B cell (primary cell): ENCODE results near the gene DAPK3. TPM values are rescaled to one million over a fixed set of nuclear protein-coding genes. Genes with fewer than 3 reads are reported as not detected.
A peak's percentile ranks its signal among the peaks of the same experiment; 100 is the strongest.

Source experiments
- ATAC-seq: fragments of 200-7000 bp; cut with Tn5 transposase; one replicate; pipeline ENCODE4 v1.10.0; 2021; ENCODE audit warnings: low read depth, mild to moderate bottlenecking, moderate number of reproducible peaks, moderate library complexity
- CTCF ChIA-PET: fragments of 350-600 bp; sonication (Branson Sonifier 250); formaldehyde crosslinking; loops from one replicate; lab custom pipeline; 2021; ENCODE audit warnings: antibody characterized with exemption, inconsistent platforms; lab: Charles Lee
- POLR2A ChIA-PET: fragments of 350-600 bp; sonication (Branson Sonifier 250); formaldehyde crosslinking; loops from one replicate; lab custom pipeline; 2021; ENCODE audit warnings: antibody characterized with exemption; lab: Charles Lee
- DNase-seq: peaks from one replicate; pipeline ENCODE4 v3.0.0; 2013
- H2AFZ ChIP-seq: 2 replicates; pipeline ENCODE4 v1.6.1; 2012; ENCODE audit warnings: mild to moderate bottlenecking, low read depth, low read length; ENCODE audit not compliant: insufficient read depth, poor library complexity, severe bottlenecking
- H3K27ac ChIP-seq, 2 donors: 1 replicate in 1 of 2; 2 replicates in 1 of 2; pipeline ENCODE4 v1.5.1; 2012 to 2013; ENCODE audit warnings: low read length in 2 of 2, mild to moderate bottlenecking in 2 of 2, moderate library complexity in 1 of 2
- H3K27me3 ChIP-seq, 4 experiments: fragments of 200-600 bp in 1 of 4; sonication (generic) in 1 of 4; replicated peaks in 1 of 4; 1 replicate in 2 of 4; 2 replicates in 2 of 4; pipeline versions ENCODE4 v1.6.1 to v1.7.0; 2013 to 2016; ENCODE audit warnings: low read length in 3 of 4, mild to moderate bottlenecking in 2 of 4, mixed read lengths in 1 of 4, moderate library complexity in 1 of 4; ENCODE audit not compliant: insufficient read depth in 4 of 4, control insufficient read depth in 3 of 4; ENCODE audit errors: control extremely low read depth in 1 of 4
- H3K36me3 ChIP-seq, 2 experiments: replicated peaks in 1 of 2; 1 replicate in 1 of 2; 2 replicates in 1 of 2; pipeline versions ENCODE4 v1.6.1 to v1.7.1; 2013; ENCODE audit warnings: low read length in 1 of 2; ENCODE audit not compliant: insufficient read depth in 2 of 2, control insufficient read depth in 1 of 2; ENCODE audit errors: control extremely low read depth in 1 of 2, extremely low read depth in 1 of 2
- H3K4me1 ChIP-seq, 2 donors: fragments of 200-600 bp in 1 of 2; sonication (generic) in 1 of 2; 1 replicate in 1 of 2; 2 replicates in 1 of 2; pipeline versions ENCODE4 v1.5.1 to v1.6.1; 2013 to 2017; ENCODE audit warnings: low read length in 2 of 2; ENCODE audit not compliant: control insufficient read depth in 2 of 2, insufficient read depth in 2 of 2
- H3K4me2 ChIP-seq: replicated peaks from 2 replicates; pipeline ENCODE3; 2012; ENCODE audit warnings: mild to moderate bottlenecking, low read depth, low read length; ENCODE audit not compliant: poor library complexity, severe bottlenecking
- H3K4me3 ChIP-seq, 5 experiments: fragments of 200-600 bp in 1 of 5; sonication (generic) in 1 of 5; 1 replicate in 3 of 5; 2 replicates in 2 of 5; pipeline versions ENCODE4 v1.5.1 to v1.7.0; 2011 to 2016; ENCODE audit warnings: low read length in 4 of 5, mild to moderate bottlenecking in 4 of 5, low read depth in 2 of 5, control low read depth in 1 of 5, moderate library complexity in 1 of 5; ENCODE audit not compliant: insufficient read depth in 1 of 5; ENCODE audit errors: control extremely low read depth in 1 of 5, extremely low read depth in 1 of 5
- H3K79me2 ChIP-seq: fragments of 200-600 bp; sonication (generic); one replicate; pipeline ENCODE4 v1.6.0; 2016; ENCODE audit warnings: low read length; ENCODE audit not compliant: control insufficient read depth, insufficient read depth
- H3K9ac ChIP-seq: fragments of 200-600 bp; sonication (generic); 2 replicates; pipeline ENCODE4 v1.6.1; 2017; ENCODE audit warnings: mild to moderate bottlenecking, low read length, moderate library complexity
- H3K9me3 ChIP-seq, 3 donors: one replicate each; pipeline versions ENCODE4 v1.6.1 to v1.7.1; 2013; ENCODE audit warnings: low read length in 2 of 3; ENCODE audit not compliant: control insufficient read depth in 2 of 3, insufficient read depth in 1 of 3; ENCODE audit errors: control extremely low read depth in 1 of 3
- H4K20me1 ChIP-seq: 2 replicates; pipeline ENCODE4 v1.6.0; 2012; ENCODE audit warnings: mild to moderate bottlenecking, low read length; ENCODE audit not compliant: insufficient read depth, control insufficient read depth, poor library complexity, severe bottlenecking
- H3K27ac Mint-ChIP-seq: one replicate; pipeline ENCODE4 v1.8.0; 2021; ENCODE audit warnings: mixed read lengths
- H3K27me3 Mint-ChIP-seq: one replicate; pipeline ENCODE4 v1.8.0; 2021; ENCODE audit warnings: mixed read lengths
- H3K4me1 Mint-ChIP-seq: one replicate; pipeline ENCODE4 v1.8.0; 2021; ENCODE audit warnings: mixed read lengths
- H3K4me3 Mint-ChIP-seq: one replicate; pipeline ENCODE4 v1.8.0; 2021; ENCODE audit warnings: mixed read lengths
- H3K9me3 Mint-ChIP-seq: one replicate; pipeline ENCODE4 v1.8.0; 2022; ENCODE audit warnings: mixed read lengths; ENCODE audit not compliant: insufficient read depth
- CTCF ChIP-seq: fragments of 200-600 bp; IDR thresholded peaks from one replicate; pipeline ENCODE4 v1.8.0; 2022; ENCODE audit warnings: antibody characterized with exemption, mild to moderate bottlenecking
- EZH2 ChIP-seq: IDR thresholded peaks from 2 replicates; pipeline ENCODE4 v1.6.1; 2012; ENCODE audit warnings: borderline replicate concordance, low read depth, mild to moderate bottlenecking, moderate library complexity, low read length; ENCODE audit not compliant: insufficient read depth, poor library complexity, severe bottlenecking
- WGBS: methylation state at CpG from one replicate; pipeline ENCODE4 v1.1.5; 2013; ENCODE audit warnings: missing lambda C conversion rate; ENCODE audit not compliant: insufficient coverage; 5-methylcytosine and 5-hydroxymethylcytosine counted together
- intact Hi-C: fragments of 100-400 bp; cut with micrococcal nuclease; formaldehyde crosslinking; loops from one replicate; pipeline ENCODE4 v1.10.0; 2022
- polyA plus RNA-seq: library from polyadenylated mRNA; depleted of rRNA; stranded (reverse); fragments of >200 nt; gene quantifications from 2 replicates; pipeline ENCODE4 v1.2.3, GENCODE V29; 2012
- total RNA-seq, 2 donors: library from RNA; stranded (reverse); fragments of 120-200 nt in 1 of 2; gene quantifications; 1 replicate in 1 of 2; 2 replicates in 1 of 2; pipeline versions ENCODE4 v1.2.3 to v1.2.4, GENCODE V29; 2013 to 2022

DAPK3 gene
- total and polyA plus RNA-seq, 2 donors (not counting 1 experiment from before 2014, with no cell fraction given): 32.6 to 47.4 TPM

DNA sequence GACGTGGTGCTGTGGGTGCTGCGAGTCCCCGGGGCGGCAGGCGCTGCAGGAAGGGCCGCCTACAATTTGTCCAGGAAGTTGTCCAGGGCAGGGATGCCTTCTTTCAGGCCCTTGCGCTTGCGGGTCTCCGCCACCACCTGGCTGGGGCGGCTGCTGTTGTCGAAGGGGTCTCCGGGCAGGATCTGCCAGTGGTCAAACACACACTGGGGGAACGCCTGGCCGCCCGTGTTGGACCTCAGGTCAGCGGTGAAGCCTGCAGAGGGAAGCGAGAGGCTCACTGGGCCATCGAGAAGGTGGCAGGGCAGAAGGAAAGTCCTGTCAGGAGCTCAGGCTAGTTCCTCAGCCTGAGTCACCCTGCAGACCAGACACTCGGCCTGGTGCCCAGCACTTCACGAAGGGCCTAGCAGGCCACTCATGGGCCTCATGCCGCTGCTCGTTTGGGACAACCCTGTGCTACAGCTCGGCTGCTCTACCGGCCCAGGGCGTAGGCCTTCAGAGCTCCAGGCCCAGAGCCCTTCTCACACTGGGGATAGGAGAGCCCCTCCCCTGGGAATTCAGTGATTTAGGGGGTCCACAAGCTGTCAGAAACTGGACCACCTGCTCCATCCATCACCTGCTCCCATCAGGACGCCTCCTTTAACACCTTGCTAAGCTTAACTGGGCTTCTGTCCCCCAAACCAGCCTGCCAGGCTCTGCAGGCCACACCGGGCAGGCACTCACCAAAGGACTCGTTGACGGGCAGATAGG, 5.8 kb upstream of the DAPK3 start:
- H3K27me3 Mint-ChIP-seq: no peaks in the 10 kb centered on the region
- Histone ChIP-seq H2AFZ (no peak overlapping the region), H3K4me2 (no peak overlapping the region), H3K9ac (no peak overlapping the region), H3K36me3 (peaks cover 3 to 64% of the 10 kb centered on the region in 2 experiments), H3K79me2 (peaks cover 7% of the 10 kb centered on the region), H3K9me3 (peaks cover 0 to 4% (median 0%) of the 10 kb centered on the region in 3 donors), H3K4me1 (no peaks in the 10 kb centered on the region), H4K20me1 (peaks cover 68% of the 10 kb centered on the region), H3K27ac (no peak overlapping the region), H3K4me3 (no peak overlapping the region), H3K27me3 (no peaks in the 10 kb centered on the region)
- WGBS: 94% methylated on average over 29 of the region's 29 CpGs
- no peak overlapping the region for H3K4me3 Mint-ChIP-seq
- DNase-seq (peak; percentile 45), ATAC-seq (no peak)
- TF ChIP-seq CTCF (no peak), EZH2 (no peak)
- H3K9me3 Mint-ChIP-seq: no peaks in the 10 kb centered on the region
- CTCF ChIA-PET: no interaction called here
- no peak overlapping the region for H3K27ac Mint-ChIP-seq
- intact Hi-C loops: no loop called here
- H3K4me1 Mint-ChIP-seq: peaks cover 4% of the 10 kb centered on the region
- POLR2A ChIA-PET: no interaction called here

DNA sequence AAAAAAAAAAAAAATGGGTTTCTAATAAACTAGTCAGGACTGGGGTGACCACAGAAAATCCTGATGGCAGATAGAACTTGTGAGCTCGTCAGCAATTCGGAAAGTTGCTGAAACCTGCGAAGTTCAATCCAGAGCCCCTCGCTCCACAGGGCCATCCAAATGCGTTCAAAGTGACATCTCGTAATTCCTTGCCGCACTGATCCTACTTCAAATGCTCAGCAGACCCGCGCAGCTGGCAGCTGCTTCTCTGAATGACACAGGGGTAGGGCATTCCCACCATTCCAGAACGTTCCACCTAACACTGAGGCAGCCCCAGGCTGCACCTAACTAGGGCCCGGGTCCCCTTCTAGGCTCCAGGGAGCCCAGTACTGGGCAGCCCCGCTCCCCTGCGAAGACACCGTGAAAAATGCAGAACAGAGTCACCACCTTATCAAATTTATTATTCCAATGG, 4.8 kb upstream of the DAPK3 start:
- Histone ChIP-seq H3K27me3 (no peaks in the 10 kb centered on the region), H3K9ac (no peak overlapping the region), H3K4me2 (no peak overlapping the region), H3K9me3 (peaks cover 0 to 4% (median 0%) of the 10 kb centered on the region in 3 donors), H3K4me1 (peaks cover 4 to 5% of the 10 kb centered on the region in 2 donors), H4K20me1 (peaks cover 62% of the 10 kb centered on the region), H2AFZ (no peak overlapping the region), H3K79me2 (peaks cover 3% of the 10 kb centered on the region), H3K27ac (no peak overlapping the region), H3K4me3 (no peak overlapping the region), H3K36me3 (peaks cover 3 to 54% of the 10 kb centered on the region in 2 experiments)
- ChIA-PET POLR2A (interaction anchor here (0.7 to 1.0 kb wide), 3 partner anchors 10 to 14 kb away, joined by 3 read pairs; partner anchors contain the start of gene EEF2), CTCF (interaction anchor here (1.2 kb wide), 1 partner anchor 10 kb away, joined by 4 read pairs; the partner anchor contains the start of gene EEF2)
- WGBS: 94% methylated on average over 14 of the region's 14 CpGs
- Mint-ChIP-seq H3K4me3 (no peak overlapping the region), H3K27me3 (no peaks in the 10 kb centered on the region), H3K27ac (no peak overlapping the region), H3K4me1 (peaks cover 7% of the 10 kb centered on the region), H3K9me3 (no peaks in the 10 kb centered on the region)
- intact Hi-C loops: no loop called here
- TF ChIP-seq EZH2 (no peak), CTCF (no peak)
- DNase-seq (peak; percentile 37), ATAC-seq (no peak)
